Parathyroid adenoma (tissue), 2 donors: ENCODE results near the gene S100A13.
"Not testable (repeated sequence)": the region's sequence is repeated elsewhere in the genome, so short reads cannot be mapped to it uniquely, and the experiment has no call there.

Experiments
- H2AFZ ChIP-seq: fragments of 300-600 bp; sonication (generic); one replicate; pipeline ENCODE4 v1.7.0; 2017; ENCODE audit warnings: antibody characterized with exemption, mild to moderate bottlenecking
- H3K27ac ChIP-seq: fragments of 300-600 bp; sonication (generic); one replicate; pipeline ENCODE4 v1.7.0; 2017
- H3K27me3 ChIP-seq: fragments of 300-600 bp; sonication (generic); one replicate; pipeline ENCODE4 v1.7.0; 2017; ENCODE audit warnings: low read length; ENCODE audit not compliant: control insufficient read depth, insufficient read depth
- H3K36me3 ChIP-seq: fragments of 300-600 bp; sonication (generic); one replicate; pipeline ENCODE4 v1.7.0; 2017; ENCODE audit warnings: low read length; ENCODE audit not compliant: control insufficient read depth, insufficient read depth
- H3K4me1 ChIP-seq: fragments of 300-600 bp; sonication (generic); one replicate; pipeline ENCODE4 v1.7.0; 2017; ENCODE audit warnings: control low read depth
- H3K4me2 ChIP-seq: fragments of 300-600 bp; sonication (generic); one replicate; pipeline ENCODE4 v1.7.0; 2017; ENCODE audit warnings: low read length
- H3K4me3 ChIP-seq: fragments of 300-600 bp; sonication (generic); one replicate; pipeline ENCODE4 v1.7.0; 2017; ENCODE audit warnings: low read depth, low read length
- H3K79me2 ChIP-seq: fragments of 300-600 bp; sonication (generic); one replicate; pipeline ENCODE4 v1.7.0; 2017; ENCODE audit warnings: control low read depth
- H3K9ac ChIP-seq: fragments of 300-600 bp; sonication (generic); one replicate; pipeline ENCODE4 v1.7.0; 2017; ENCODE audit warnings: mild to moderate bottlenecking
- H3K9me3 ChIP-seq: fragments of 300-600 bp; sonication (generic); one replicate; pipeline ENCODE4 v1.7.0; 2017; ENCODE audit warnings: low read length; ENCODE audit not compliant: control insufficient read depth
- TF ChIP-seq, protein P1 (sequence below): fragments of 300-600 bp; sonication (generic); IDR thresholded peaks from one replicate; pipeline ENCODE4 v1.7.0; 2017; ENCODE audit warnings: antibody characterized with exemption, mild to moderate bottlenecking
- donor health status: primary hyperparathyroidism.

The S100A13 gene

DNA sequence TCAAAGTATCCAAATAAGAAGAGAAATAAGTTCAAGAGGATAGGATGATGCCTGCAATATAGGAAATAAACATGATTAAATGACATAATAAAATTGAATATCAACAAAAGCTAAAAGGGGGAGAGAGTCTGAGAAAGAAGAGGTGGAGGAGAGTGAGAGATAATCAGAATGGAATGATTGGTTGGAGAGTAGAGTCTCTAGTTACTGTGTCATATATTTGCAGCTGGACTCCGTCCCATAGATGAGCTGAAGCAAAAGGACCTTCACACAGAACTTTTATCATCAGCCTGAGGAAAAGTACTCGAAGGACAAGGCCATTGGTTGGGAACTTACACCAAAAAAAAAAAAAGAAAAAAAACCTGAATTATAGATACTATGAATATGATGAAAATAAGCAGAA is 38.8 kb downstream of the S100A13 start:
- Histone ChIP-seq H3K9me3 (no peaks in the 10 kb centered on the region), H3K4me1 (no peaks in the 10 kb centered on the region), H3K27ac (peak overlapping the region; percentile 6), H3K36me3 (no peaks in the 10 kb centered on the region), H3K79me2 (no peaks in the 10 kb centered on the region), H2AFZ (peak overlapping the region; percentile 25), H3K4me3 (no peak overlapping the region), H3K4me2 (no peak overlapping the region), H3K9ac (no peak overlapping the region), H3K27me3 (no peaks in the 10 kb centered on the region)
- TF ChIP-seq, protein P1, sequence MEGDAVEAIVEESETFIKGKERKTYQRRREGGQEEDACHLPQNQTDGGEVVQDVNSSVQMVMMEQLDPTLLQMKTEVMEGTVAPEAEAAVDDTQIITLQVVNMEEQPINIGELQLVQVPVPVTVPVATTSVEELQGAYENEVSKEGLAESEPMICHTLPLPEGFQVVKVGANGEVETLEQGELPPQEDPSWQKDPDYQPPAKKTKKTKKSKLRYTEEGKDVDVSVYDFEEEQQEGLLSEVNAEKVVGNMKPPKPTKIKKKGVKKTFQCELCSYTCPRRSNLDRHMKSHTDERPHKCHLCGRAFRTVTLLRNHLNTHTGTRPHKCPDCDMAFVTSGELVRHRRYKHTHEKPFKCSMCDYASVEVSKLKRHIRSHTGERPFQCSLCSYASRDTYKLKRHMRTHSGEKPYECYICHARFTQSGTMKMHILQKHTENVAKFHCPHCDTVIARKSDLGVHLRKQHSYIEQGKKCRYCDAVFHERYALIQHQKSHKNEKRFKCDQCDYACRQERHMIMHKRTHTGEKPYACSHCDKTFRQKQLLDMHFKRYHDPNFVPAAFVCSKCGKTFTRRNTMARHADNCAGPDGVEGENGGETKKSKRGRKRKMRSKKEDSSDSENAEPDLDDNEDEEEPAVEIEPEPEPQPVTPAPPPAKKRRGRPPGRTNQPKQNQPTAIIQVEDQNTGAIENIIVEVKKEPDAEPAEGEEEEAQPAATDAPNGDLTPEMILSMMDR, result no peak

DNA sequence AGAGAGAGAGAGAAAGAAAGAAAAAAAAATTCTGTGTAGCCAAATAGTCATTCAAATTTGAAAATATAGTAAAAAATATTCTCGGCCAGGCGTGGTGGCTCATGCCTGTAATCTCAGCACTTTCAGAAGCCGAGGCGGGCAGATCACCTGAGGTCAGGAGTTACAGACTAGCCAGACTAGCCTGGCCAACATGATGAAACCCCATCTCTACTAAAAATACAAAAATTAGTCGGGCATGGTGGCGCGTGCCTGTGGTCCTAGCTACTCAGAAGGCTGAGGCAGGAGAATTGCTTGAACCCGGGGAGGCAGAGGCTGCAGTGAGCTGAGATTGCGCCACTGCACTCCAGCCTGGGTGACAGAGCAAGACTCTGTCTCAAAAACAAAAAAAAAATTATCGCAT is 39.3 kb downstream of the S100A13 start:
- not testable (repeated sequence) for H3K79me2 ChIP-seq, H3K4me3 ChIP-seq, H3K9me3 ChIP-seq, H3K4me1 ChIP-seq, H3K27me3 ChIP-seq, H3K4me2 ChIP-seq, H3K36me3 ChIP-seq, H3K9ac ChIP-seq
- Histone ChIP-seq H2AFZ (peak overlapping the region; percentile 25), H3K27ac (peak overlapping the region; percentile 6)

DNA sequence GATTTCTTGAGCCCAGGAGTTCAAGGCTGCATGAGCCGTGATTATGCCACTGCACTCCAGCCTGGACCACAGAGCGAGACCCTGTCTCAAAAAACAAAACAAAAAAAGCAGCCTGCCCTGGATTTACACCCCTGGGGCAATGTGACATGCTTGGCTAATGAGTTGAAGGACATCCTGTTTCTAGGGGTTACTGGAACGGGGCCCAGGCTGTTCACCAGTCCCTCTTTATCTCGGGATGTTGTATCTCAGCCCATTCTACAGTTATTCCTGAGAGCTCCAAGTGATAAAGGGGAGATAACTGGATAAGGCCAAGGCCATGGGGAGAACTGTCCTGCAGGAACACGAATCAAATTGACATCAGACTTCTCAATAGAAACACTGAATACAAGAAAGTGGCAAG is 40.0 kb downstream of the S100A13 start:
- Histone ChIP-seq H3K27ac (peak overlapping the region; percentile 6), H3K9ac (no peak overlapping the region), H3K4me3 (no peak overlapping the region), H3K79me2 (no peaks in the 10 kb centered on the region), H3K36me3 (no peaks in the 10 kb centered on the region), H3K9me3 (no peaks in the 10 kb centered on the region), H3K4me2 (no peak overlapping the region), H2AFZ (no peak overlapping the region), H3K27me3 (no peaks in the 10 kb centered on the region), H3K4me1 (no peaks in the 10 kb centered on the region)
- TF ChIP-seq, protein P1, result no peak

DNA sequence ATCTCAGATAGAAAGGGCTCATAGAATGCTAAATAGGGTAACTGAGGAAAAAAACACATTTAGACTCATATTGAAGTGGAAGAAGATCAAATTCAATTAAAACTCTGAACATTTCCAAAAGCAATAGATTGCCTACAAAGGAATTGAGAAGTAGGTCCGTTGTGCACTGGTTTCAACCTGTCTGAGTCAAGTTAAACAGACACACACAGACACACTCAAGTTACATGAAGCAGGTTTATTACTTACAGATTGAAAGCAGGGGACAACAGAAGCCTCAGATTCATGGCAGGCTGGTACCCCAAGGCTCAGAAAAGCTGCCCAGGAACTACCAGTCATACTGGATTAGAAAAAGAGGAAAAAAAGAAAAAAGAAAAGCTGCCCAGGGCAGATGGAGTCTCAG is 41.0 kb downstream of the S100A13 start:
- no peaks in the 10 kb centered on the region for H3K79me2 ChIP-seq
- TF ChIP-seq, protein P1, result no peak

DNA sequence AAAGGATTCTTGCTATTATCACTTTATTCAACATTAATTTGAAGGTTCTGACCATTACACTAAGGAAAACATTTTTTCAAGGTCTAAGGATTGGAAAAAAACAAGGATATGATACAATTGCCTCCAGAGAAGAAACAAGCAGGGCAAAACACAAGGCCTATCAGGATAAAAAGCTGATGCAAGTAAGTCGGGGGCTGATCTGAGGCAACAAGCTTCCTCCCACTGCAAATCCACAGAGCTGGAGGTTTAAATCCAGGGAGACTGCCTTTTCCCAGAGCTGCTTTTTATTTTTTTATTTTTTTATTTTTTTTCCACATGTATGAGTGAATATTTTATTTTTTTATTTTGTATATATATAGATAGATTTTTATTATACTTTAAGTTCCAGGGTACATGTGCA is 42.3 kb downstream of the S100A13 start:
- Histone ChIP-seq H3K27ac (no peak overlapping the region), H3K9ac (no peak overlapping the region), H3K4me1 (no peaks in the 10 kb centered on the region), H2AFZ (no peak overlapping the region), H3K4me3 (no peak overlapping the region), H3K36me3 (no peaks in the 10 kb centered on the region), H3K27me3 (no peaks in the 10 kb centered on the region), H3K9me3 (no peaks in the 10 kb centered on the region), H3K79me2 (no peaks in the 10 kb centered on the region), H3K4me2 (no peak overlapping the region)
- TF ChIP-seq, protein P1, result no peak

More for the DNA sequence above, 41.0 kb downstream of the S100A13 start:
- H3K27me3 ChIP-seq, result no peaks in the 10 kb centered on the region
- no peak overlapping the region for H3K4me3 ChIP-seq
- H3K9ac ChIP-seq, result no peak overlapping the region
- H3K4me2 ChIP-seq, result no peak overlapping the region
- no peak overlapping the region for H3K27ac ChIP-seq
- H3K36me3 ChIP-seq, result no peaks in the 10 kb centered on the region
- no peaks in the 10 kb centered on the region for H3K4me1 ChIP-seq
- H2AFZ ChIP-seq, result no peak overlapping the region
- H3K9me3 ChIP-seq, result no peaks in the 10 kb centered on the region
